Epithelial cell of esophagus (primary cell): ENCODE data around the gene MIOX.

ENCODE experiments used
- DNase-seq: peaks from one replicate; pipeline ENCODE4 v3.0.0; 2010; ENCODE audit warnings: low read depth
- H3K4me3 ChIP-seq: 2 replicates; pipeline ENCODE4 v1.5.1; 2011; ENCODE audit warnings: mild to moderate bottlenecking, low read length, control low read depth
- CTCF ChIP-seq: IDR thresholded peaks from 2 replicates; pipeline ENCODE4 v1.5.1; 2011; ENCODE audit warnings: low read depth, mild to moderate bottlenecking, low read length, control low read depth, inconsistent platforms; ENCODE audit not compliant: insufficient read depth; ENCODE audit errors: missing control alignments

The MIOX gene

GRCh38 chr22:50488006-50488677, 1.5 kb downstream of the MIOX start:
- H3K4me3 ChIP-seq: no peak overlapping the region
- TF ChIP-seq CTCF: no peak
- DNase-seq: no peak

- no peak for TF ChIP-seq CTCF
- no peak for DNase-seq
- no peak overlapping the region for H3K4me3 ChIP-seq
Observed at GRCh38 chr22:50488886-50489285, 2.2 kb downstream of the MIOX start.

GRCh38 chr22:50489363-50490243, 2.9 kb downstream of the MIOX start:
- no peak for DNase-seq
- H3K4me3 ChIP-seq: no peak overlapping the region
- no peak for TF ChIP-seq CTCF

- DNase-seq: no peak
- no peak overlapping the region for H3K4me3 ChIP-seq
- no peak for TF ChIP-seq CTCF
Observed at GRCh38 chr22:50490531-50491308, 4.1 kb downstream of the MIOX start.

- H3K4me3 ChIP-seq: no peak overlapping the region
- TF ChIP-seq CTCF: no peak
- no peak for DNase-seq
Observed at GRCh38 chr22:50497093-50497492, 10.4 kb downstream of the MIOX start.

GRCh38 chr22:50498322-50498890, 11.7 kb downstream of the MIOX start:
- H3K4me3 ChIP-seq: no peak overlapping the region

More at GRCh38 chr22:50498322-50498890, 11.7 kb downstream of the MIOX start:
- DNase-seq: peak; percentile 73
- TF ChIP-seq CTCF: peak; percentile 76
